ENCODE measurements around the gene PPP2R3B.

Gene PPP2R3B

DNA sequence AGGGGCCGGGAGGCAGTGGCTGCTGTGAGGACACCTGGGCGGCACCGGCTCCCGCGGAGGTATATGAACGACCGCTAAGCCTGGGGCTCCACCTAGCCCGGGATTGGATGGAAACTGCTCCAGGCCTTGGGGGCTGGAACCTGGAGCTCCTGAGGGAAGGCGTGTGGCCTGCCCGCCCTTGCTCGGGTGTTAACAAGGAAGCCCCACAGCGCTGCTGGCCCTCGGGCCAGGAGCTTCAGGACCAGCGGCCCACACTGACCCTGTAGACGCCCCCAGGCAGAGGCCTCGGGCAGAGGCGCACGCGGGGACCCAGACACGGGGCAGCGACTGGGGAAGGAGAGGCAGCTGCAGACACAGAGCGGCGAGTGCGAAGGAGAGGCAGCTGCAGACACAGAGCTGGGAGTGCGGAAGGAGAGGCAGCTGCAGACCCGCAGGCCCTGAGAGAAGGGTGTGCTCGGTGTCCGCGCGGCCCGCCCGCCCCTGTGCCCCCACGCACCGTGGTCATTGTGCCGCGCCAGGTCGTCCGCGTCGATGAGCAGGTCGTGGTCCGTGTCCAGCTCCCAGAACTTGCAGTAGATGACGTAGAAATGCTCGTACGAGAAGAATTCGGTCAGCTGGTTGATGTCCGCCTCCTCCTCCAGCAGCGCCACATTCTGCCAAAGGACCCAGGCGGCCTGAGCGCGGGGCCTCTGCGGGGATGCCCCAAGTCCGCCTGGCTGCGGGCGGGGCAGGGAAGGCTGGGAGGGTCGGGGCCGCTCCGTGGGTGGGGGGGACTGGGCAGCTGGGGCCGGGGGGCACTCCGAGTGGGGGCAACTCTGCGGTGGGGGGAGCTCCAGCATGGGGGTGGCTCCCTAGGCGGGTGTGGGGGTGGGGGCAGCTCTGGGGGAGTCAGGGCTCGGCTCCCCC, 41.4 kb downstream of the PPP2R3B start:
- no peaks in the 10 kb centered on the region; the same call in 1 of the 2 replicates for H3K79me2 ChIP-seq (ENCODE audit: low read length)
- TF ChIP-seq EZH2phosphoT487 (IDR thresholded peaks at IDR 0.05; ENCODE audit: low read depth) (no peak), CTCF (IDR thresholded peaks at IDR 0.05; ENCODE audit: low read depth, low read length) (no peak)
- no peak overlapping the region for H2AFZ ChIP-seq (ENCODE audit: low read depth, low read length)
- no peak overlapping the region for H3K27ac ChIP-seq (ENCODE audit: low read length)
- no peak overlapping the region for H3K4me2 ChIP-seq (ENCODE audit: low read length)
- H3K9ac ChIP-seq (ENCODE audit: low read length): no peak overlapping the region
- H4K20me1 ChIP-seq (ENCODE audit: insufficient read depth, low read length): no peaks in the 10 kb centered on the region
- peaks cover 48% of the 10 kb centered on the region for H3K36me3 ChIP-seq (replicated peaks; ENCODE audit: low read depth, low read length)
- no peaks in the 10 kb centered on the region for H3K27me3 ChIP-seq (ENCODE audit: low read depth, low read length)
- no peaks in the 10 kb centered on the region for H3K4me1 ChIP-seq (ENCODE audit: low read length)
- H3K9me3 ChIP-seq (ENCODE audit: insufficient read depth, low read length): no peaks in the 10 kb centered on the region
- H3K4me3 ChIP-seq (ENCODE audit: low read length): no peak overlapping the region

DNA sequence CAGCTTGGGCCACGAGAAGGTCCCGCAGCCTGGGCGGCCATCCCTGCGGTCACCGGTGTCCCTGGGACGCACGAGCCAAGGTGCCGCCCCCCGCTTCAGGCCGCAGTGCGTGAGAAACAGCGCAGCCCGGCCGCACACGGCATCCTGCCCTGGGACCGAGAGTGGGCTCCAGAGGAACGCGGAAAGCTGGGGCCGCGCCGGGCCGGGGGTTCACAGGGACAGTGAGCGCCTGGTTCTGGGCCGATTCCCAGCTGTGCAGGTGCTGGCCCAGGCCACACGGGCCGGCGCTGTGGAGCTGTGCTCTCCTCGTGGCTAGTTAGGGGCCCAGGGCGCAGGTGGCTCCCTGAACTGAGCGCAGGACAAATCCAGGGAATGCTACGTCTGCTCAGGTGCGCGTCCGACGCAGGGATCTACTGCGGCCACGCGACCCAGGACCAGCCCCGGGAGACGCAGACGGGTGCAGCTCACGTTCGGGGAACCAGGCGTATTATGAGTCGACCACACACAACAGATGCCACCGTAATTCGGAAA, 42.3 kb downstream of the PPP2R3B start:
- Histone ChIP-seq H3K9ac (ENCODE audit: low read length) (no peak overlapping the region), H3K27ac (ENCODE audit: low read length) (no peak overlapping the region), H3K79me2 (ENCODE audit: low read length) (no peaks in the 10 kb centered on the region), H2AFZ (ENCODE audit: low read depth, low read length) (no peak overlapping the region), H3K9me3 (ENCODE audit: insufficient read depth, low read length) (no peaks in the 10 kb centered on the region), H3K27me3 (ENCODE audit: low read depth, low read length) (no peaks in the 10 kb centered on the region), H3K36me3 (replicated peaks; ENCODE audit: low read depth, low read length) (peaks cover 48% of the 10 kb centered on the region), H4K20me1 (ENCODE audit: insufficient read depth, low read length) (no peaks in the 10 kb centered on the region), H3K4me1 (ENCODE audit: low read length) (no peaks in the 10 kb centered on the region), H3K4me3 (ENCODE audit: low read length) (no peak overlapping the region), H3K4me2 (ENCODE audit: low read length) (no peak overlapping the region)
- TF ChIP-seq EZH2phosphoT487 (IDR thresholded peaks at IDR 0.05; ENCODE audit: low read depth) (no peak), CTCF (IDR thresholded peaks at IDR 0.05; ENCODE audit: low read depth, low read length) (no peak)

- no peaks in the 10 kb centered on the region for H3K27me3 ChIP-seq (ENCODE audit: low read depth, low read length)
- H3K9me3 ChIP-seq (ENCODE audit: insufficient read depth, low read length): no peaks in the 10 kb centered on the region
- no peaks in the 10 kb centered on the region for H3K79me2 ChIP-seq (ENCODE audit: low read length)
- no peak overlapping the region for H3K4me3 ChIP-seq (ENCODE audit: low read length)
- no peak overlapping the region for H2AFZ ChIP-seq (ENCODE audit: low read depth, low read length)
- no peaks in the 10 kb centered on the region for H4K20me1 ChIP-seq (ENCODE audit: insufficient read depth, low read length)
- peaks cover 56% of the 10 kb centered on the region for H3K36me3 ChIP-seq (replicated peaks; ENCODE audit: low read depth, low read length)
- H3K9ac ChIP-seq (ENCODE audit: low read length): no peak overlapping the region
- no peaks in the 10 kb centered on the region for H3K4me1 ChIP-seq (ENCODE audit: low read length)
- TF ChIP-seq EZH2phosphoT487 (IDR thresholded peaks at IDR 0.05; ENCODE audit: low read depth) (no peak), CTCF (IDR thresholded peaks at IDR 0.05; ENCODE audit: low read depth, low read length) (no peak)
- no peak overlapping the region for H3K4me2 ChIP-seq (ENCODE audit: low read length)
- H3K27ac ChIP-seq (ENCODE audit: low read length): no peak overlapping the region
These were observed 45.1 kb downstream of the PPP2R3B start for GRCh38 chrX:341541-342101.
